HG03159 (cell line): ENCODE measurements around the gene KRTAP12-3.

ENCODE experiments used
- ATAC-seq: cut with Tn5 transposase; IDR thresholded peaks from one replicate; pipeline ENCODE4 v1.9.1; 2021; ENCODE audit warnings: mild to moderate bottlenecking, moderate library complexity; ENCODE audit not compliant: unreplicated experiment

The KRTAP12-3 gene

DNA sequence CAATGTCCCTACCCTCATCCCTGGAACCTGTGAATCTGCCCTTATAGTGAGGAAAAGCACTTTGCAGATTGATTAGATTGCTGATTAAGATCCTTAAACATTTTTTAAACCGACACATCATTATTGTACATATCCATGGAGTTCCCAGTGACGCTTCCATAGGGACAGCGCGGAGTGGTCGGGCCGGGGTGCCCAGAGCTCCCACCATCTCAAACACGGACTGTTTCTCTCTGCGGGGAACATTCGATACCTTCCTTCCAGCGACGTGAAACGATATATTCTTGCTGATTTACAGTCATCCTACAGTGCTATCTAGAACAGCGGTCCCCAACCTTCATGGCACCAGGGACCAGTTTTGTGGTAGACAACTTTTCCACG lies 43.3 kb downstream of the KRTAP12-3 start:
- no peak for ATAC-seq

DNA sequence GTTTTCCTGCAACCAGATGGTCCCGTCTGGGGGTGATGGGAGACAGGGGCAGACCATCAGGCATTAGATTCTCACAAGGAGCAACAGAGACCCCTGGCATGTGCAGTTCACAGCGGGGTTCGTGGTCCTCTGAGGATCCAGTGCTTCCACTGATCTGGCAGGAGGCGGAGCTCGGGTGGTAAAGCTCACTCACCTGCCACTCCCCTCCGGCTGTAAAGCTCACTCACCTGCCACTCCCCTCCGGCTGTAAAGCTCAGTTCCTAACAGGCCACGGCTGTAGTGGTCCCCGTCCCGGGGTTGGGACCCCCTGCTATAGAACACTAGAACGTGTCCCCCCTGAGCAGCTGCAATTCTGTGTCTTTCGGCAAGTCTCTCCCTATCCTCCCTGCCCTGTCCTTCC lies 43.8 kb downstream of the KRTAP12-3 start:
- ATAC-seq: no peak

DNA sequence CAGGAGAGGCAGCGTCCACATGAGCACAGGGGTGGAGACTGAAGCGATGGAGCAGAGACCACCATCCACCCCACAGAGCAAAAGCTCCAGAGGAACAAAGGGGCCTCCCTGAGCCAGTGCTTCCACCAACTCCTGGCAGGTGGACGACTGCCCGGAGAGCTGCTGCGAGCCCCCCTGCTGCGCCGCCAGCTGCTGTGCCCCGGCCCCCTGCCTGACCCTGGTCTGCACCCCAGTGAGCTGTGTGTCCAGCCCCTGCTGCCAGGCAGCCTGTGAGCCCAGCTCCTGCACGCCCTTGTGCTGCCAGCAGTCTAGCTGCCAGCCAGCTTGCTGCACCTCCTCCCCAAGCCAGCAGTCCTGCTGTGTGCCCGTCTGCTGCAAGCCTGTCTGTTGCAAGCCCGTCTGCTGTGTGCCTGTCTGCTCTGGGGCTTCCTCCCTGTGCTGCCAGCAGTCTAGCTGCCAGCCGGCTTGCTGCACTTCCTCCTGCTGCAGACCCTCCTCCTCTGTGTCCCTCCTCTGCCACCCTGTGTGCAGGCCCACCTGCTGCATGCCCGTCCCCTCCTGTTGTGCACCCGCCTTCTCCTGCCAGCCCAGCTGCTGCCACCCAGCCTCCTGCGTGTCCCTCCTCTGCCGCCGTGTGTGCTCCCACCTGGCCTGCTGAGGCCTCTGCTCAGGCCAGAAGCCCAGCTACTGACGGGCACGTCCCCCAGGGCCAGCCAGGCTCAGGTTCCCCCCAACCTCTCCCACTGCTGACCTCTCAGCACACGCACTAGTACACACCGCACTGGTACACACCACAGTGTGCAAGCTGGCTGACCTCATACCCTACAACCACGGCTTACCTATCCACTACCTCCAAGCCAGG lies 44.6 kb downstream of the KRTAP12-3 start:
- ATAC-seq: no peak

DNA sequence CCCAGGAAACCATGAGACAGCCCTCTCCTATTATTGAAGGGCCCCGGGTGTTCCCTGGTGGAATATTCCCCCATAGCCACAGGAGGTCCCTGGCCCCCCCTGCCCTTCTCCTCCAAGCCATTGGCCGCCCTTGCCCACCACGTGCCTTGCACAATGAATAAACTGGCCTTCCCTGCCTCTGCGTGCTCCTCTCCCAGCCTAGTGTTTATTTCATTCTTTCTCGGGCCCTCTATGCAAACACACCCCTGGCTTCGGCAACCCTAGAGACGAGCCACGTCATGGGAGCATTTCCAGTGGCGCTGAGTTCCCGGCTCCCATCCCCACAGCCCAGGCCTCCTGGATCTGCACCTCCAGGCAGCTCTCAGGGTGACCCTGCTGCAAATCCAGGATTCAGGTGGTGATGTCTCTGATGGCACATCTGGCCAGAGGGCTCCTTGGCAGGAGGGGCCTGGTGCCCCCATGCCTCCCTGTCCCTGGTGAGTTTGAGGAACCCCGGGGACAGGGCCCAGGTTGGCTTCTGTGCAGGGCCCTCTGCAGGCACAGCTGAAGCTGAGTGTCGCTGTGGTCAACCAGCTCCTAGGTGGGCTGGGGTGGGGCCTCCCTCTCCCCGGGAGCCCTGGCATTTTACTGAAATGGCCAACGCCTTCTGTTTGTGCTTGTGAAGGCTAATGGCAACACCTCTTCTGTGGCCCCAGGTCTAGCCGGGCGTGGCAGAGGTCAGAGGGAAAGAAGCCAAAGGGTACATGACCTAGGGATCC lies 45.4 kb downstream of the KRTAP12-3 start:
- ATAC-seq: no peak

DNA sequence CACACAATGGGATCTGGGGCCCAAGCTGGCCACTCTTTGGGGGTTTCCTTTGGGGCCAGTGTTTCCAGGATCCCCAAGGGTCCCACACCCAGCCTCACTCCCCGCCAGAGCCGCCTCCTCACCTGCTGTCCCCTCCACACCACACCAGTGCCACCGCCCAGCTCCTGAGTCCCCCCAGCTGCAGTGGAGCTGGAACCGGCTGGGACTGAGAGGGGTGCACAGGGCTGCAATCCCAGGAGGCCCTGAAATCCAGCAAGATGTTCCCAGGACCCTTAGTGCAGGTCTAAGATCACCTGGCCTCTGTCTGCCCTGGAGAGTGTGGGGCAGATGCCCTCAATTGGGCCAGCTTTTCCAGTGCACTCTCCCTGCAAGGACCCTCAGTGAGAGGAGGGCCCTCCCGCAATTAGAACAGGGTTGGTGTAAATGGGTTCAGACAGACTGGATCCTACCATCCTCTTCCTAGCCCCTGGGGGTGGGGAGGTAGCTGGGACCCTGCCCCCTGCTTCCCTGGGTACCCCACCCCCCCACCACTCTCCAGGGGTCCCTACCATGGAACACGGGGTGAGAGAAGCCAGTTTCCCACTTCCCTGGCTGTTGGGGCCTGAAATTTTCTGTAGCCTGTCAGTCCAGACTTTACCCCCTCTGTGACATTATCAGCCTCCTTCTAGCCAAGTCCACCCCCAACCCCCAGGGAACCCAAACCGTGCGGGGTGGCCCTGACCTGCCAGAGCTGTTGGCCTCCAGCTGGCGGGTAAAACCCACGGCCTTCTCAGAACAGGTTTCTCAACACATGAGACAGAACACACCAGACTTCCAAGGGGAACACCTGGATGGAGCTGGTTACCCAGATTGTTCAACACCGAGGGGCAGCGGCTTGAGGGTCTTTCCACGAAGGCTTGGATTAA lies 46.3 kb downstream of the KRTAP12-3 start:
- no peak for ATAC-seq

DNA sequence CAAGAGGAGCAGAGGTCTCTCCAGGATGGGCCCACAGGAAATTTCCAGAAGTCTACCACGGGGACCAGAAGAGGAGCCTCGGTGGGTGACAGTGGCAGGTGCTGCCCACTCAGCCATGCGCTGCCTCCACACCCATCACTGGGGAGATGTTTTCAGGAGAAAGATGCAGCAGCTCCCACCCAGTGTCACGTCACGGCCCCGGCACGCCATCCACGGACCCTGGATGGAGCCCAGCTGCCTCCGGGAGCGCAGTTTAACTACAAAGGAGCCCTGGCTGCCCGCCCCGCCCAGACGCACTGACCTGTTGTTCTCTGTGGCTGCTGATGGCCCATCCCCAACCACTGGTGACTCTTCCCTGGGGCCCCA lies 46.9 kb downstream of the KRTAP12-3 start:
- ATAC-seq: no peak

DNA sequence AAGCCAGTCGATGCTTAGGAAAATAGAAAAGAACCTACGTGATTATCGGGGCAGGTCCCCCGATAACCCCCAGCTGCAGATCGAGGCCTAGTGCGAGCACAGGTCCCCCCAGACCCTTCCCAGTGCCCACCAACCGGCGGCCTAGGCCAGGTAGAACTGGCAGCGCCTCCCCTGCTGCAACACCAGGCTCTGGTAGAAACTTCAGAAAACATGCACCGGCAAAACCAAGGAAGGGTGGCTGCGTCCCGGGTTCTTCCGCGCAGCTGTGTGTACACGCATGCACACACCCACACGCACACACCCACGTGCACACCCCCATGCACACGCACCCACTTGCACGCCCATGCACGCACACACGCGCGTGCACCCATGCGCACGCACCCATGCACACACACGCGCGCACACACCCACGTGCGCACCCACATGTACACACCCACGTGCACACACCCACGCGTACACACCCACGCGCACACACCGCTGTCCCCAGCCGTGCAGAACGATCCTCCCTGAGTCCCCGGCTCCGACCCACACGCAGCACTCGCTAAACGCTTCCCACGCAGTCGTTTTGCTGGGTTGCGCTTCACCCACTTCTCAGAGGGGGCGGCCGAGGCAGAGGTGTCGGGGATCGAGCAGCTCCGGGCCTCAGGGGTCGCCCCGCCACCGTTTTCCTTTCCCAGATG lies 48.4 kb downstream of the KRTAP12-3 start:
- ATAC-seq: no peak

DNA sequence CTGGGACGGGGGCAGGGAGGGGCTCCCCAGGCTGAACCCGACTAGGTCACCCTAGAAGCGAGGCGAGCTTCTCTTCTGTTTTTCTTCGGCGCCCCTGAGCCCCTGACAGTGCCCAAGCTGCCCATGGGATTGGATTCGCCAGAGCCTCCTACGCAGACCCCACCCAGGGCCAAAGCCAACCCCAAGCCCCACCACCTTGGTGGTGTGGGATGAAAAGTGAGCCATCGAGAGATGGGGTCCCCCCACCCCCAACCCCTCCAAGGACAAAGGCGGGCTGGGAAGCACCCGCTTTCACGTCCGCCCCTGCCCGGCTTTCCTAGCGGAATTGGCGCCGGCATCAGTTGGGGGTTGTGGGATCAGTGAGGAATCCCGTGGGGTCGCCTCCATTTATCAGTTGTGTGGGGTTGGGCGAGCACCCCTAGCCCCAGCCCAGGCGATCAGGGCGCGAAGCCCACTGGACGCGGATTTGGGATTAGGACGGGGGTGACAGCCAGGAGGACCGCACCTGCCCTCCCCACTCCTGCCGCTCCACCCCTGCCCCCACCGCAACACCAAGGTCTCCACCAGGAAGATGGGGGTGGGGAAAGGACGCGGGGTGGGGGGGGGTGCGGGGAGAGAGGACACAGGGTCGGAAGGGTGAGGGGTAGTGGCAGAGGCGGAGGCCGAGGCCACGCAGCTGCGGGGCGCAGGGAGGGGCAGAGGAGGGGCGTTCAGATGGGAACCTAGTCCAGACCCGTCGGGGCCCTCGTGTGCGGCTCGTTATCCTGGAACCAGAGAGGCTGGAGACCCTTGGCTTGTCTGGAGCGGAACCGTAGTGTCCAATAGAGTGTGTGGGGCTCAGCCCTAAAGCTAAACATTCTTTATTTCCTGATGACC lies 49.2 kb downstream of the KRTAP12-3 start:
- no peak for ATAC-seq
